GM15510 (cell line): ENCODE measurements around the gene REC114.

Experiments used
- POLR2A ChIP-seq: IDR thresholded peaks from 3 replicates; pipeline ENCODE4 v1.6.1; 2011; ENCODE audit warnings: borderline replicate concordance; ENCODE audit not compliant: insufficient read length; ENCODE audit errors: extremely low read depth

REC114 gene

DNA sequence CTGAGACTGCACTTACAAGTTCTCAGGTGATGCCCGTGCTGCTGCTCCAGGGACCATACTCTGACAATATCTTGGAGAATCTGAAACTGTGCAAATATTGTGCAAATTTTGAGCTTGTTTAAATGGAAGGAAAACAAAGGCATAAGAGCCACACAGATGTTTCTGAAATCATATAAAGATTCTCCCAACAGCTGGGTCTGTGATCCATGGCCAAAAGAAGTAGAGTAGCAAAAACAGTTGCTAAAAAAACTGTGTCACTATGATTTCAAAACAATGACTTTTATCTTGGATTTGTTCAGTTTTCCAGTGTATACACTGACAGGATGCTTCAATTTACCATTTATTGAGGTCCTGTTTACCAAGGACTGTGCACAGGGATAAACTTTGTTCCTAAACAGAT lies 164.9 kb downstream of the REC114 start:
- no peak for TF ChIP-seq POLR2A

DNA sequence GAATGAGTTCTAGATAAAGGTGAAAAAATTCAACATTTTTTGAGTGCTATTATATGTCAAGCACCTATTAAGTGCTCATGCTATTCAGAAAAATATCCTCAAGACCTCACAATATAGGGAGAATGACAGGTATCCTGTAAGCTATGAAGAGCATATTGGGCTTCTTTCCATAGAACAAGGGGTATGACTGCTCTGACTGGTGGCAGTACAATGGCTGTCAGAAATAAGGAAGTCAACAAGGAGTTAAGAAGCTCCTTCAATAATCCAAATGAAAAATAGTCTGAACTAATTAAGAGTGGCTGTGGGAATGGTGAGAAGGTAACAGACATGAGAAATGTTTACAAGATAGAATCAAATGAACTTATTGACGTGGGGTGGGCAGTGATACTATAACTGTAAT lies 165.5 kb downstream of the REC114 start:
- no peak for TF ChIP-seq POLR2A

DNA sequence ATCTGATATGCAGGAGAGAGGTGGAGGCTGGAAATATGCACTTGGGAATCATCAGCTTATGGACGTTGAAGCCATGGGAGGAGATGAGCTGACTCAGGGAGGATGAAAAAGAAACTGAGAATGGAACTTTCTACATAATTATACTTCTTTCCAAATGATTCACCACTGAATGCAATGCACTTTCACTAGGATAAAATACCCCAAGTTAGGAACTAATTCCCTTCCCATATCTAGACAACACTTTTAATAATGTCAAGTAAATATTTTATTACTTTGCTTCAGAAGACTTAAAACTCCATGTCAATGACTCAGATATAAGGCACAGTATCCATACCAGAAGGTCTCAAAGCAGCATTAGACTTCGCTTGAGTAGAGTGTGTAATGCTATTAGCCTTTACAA lies 166.0 kb downstream of the REC114 start:
- no peak for TF ChIP-seq POLR2A
